GM21515 (cell line): Measurements from ENCODE around the gene ABCF1.
"Not testable (repeated sequence)": the region's sequence is repeated elsewhere in the genome, so short reads cannot be mapped to it uniquely, and the experiment has no call there.

Experiments used
- ATAC-seq: cut with Tn5 transposase; IDR thresholded peaks from one replicate; pipeline ENCODE4 v1.9.1; 2021; ENCODE audit not compliant: unreplicated experiment

ABCF1 gene

GRCh38 chr6:30556906-30557682 is 14.1 kb upstream of the ABCF1 start, which contains the start of gene PRR3:
TSS of gene PRR3 (plus strand) at chr6:30557295. CDS start at chr6:30557345, 50 bp downstream.
- ATAC-seq: peak; percentile 65

- no peak for ATAC-seq
These were observed 13.6 kb upstream of the ABCF1 start for GRCh38 chr6:30557683-30557981.

- no peak for ATAC-seq
These were observed 10.3 kb upstream of the ABCF1 start for GRCh38 chr6:30560930-30561329.

- ATAC-seq: no peak
These were observed 8.5 kb upstream of the ABCF1 start for GRCh38 chr6:30562470-30563425.

GRCh38 chr6:30564114-30564513 is 7.1 kb upstream of the ABCF1 start:
- no peak for ATAC-seq

GRCh38 chr6:30565772-30566171 is 5.5 kb upstream of the ABCF1 start:
- ATAC-seq: no peak

- no peak for ATAC-seq
These were observed 3.0 kb upstream of the ABCF1 start for GRCh38 chr6:30568245-30568644.

- no peak for ATAC-seq
These were observed 979 bp upstream of the ABCF1 start for GRCh38 chr6:30570263-30570662.

GRCh38 chr6:30570740-30571074 is 535 bp upstream of the ABCF1 start:
- peak; percentile 16 for ATAC-seq

GRCh38 chr6:30571762-30572082 is 480 bp downstream of the ABCF1 start:
- ATAC-seq: no peak

GRCh38 chr6:30572148-30572547 is 906 bp downstream of the ABCF1 start:
- ATAC-seq: no peak

- no peak for ATAC-seq
These were observed 1.9 kb downstream of the ABCF1 start for GRCh38 chr6:30573113-30573512.

- ATAC-seq: no peak
These were observed 6.8 kb downstream of the ABCF1 start for GRCh38 chr6:30578051-30578450.

- no peak for ATAC-seq
These were observed 12.7 kb downstream of the ABCF1 start for GRCh38 chr6:30583921-30584320.

- no peak for ATAC-seq
These were observed 18.6 kb downstream of the ABCF1 start for GRCh38 chr6:30589754-30590358.

- ATAC-seq: no peak
These were observed 19.3 kb downstream of the ABCF1 start for GRCh38 chr6:30590509-30590908.

GRCh38 chr6:30591008-30591407 is 19.8 kb downstream of the ABCF1 start:
- ATAC-seq: no peak

GRCh38 chr6:30592287-30592686 is 21.0 kb downstream of the ABCF1 start:
- no peak for ATAC-seq

- ATAC-seq: not testable (repeated sequence)
These were observed 26.3 kb downstream of the ABCF1 start for GRCh38 chr6:30597315-30598144.

- ATAC-seq: no peak
These were observed 27.8 kb downstream of the ABCF1 start for GRCh38 chr6:30598912-30599624.
